ENCODE measurements around the gene DNAH11.

DNA sequence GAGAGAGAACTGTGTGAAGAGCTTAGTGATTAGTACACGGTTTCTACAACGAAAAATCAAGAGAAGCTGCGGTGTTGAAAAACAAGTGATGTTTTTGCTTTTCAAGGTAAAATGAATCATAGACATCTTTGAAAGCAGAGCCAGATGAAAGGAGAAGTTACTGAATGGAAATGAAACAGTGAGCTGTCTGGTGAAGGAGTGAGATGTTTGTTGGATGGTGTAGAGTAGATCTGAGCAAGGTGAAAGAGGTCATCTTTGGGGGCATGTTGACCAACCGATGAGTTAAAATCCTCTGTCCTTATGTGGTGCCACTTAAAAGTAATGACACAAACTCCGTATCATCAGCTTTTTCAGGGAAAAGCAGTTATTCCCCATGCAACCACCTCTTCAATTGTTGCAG is 225.4 kb downstream of the DNAH11 start:
- TF ChIP-seq, protein P1, sequence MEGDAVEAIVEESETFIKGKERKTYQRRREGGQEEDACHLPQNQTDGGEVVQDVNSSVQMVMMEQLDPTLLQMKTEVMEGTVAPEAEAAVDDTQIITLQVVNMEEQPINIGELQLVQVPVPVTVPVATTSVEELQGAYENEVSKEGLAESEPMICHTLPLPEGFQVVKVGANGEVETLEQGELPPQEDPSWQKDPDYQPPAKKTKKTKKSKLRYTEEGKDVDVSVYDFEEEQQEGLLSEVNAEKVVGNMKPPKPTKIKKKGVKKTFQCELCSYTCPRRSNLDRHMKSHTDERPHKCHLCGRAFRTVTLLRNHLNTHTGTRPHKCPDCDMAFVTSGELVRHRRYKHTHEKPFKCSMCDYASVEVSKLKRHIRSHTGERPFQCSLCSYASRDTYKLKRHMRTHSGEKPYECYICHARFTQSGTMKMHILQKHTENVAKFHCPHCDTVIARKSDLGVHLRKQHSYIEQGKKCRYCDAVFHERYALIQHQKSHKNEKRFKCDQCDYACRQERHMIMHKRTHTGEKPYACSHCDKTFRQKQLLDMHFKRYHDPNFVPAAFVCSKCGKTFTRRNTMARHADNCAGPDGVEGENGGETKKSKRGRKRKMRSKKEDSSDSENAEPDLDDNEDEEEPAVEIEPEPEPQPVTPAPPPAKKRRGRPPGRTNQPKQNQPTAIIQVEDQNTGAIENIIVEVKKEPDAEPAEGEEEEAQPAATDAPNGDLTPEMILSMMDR (IDR thresholded peaks at IDR 0.05) = no peak
- no peak for TF ChIP-seq POLR2A (IDR thresholded peaks at IDR 0.05)
